ENCODE data around the gene TTPAL.

The TTPAL gene

DNA sequence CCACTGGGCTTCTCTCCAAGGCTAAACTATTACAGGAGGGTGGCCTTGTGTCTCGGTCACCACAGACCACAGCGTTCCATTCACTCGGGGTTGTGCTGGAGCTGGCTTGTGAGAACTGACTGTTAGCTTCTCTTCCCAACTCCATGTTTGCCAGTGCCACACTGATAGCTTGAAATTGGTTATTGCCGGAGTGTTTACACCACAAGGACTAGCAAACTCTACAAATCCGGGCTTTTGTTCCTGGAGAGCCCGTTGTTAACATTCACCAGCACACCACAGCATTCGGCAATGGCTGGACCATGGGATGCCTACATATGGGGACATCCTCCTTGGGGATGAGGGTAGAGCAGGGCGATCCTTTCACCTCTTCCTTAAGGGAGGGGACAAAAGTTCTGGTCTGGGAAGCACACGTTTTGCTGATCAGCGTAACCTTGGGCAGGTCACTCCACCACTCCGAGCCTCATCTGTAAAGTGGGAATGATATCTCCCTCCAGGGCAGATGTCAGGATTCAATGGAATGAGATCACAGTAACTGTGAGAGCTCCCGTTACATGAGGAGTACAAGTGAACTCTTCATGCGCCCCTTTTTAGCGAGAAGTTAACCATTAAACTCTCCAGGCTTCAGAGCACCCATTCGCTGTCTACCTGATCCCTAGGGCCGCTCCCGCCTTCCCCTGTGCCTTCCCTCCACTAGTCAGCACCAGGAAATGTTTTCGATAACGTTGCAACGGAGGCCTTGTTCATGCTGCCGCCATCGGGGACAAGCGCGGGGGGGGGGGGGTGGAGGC is 41.7 kb upstream of the TTPAL start:
- H3K9me3 Mint-ChIP-seq = no peaks in the 10 kb centered on the region
- H3K4me1 Mint-ChIP-seq = peaks cover 0 to 3% of the 10 kb centered on the region in 2 donors
- no peak overlapping the region for H3K4me3 Mint-ChIP-seq
- no peaks in the 10 kb centered on the region for H3K36me3 Mint-ChIP-seq
- DNase-seq (no peak), ATAC-seq (replicated peaks) (no peak)
- H3K27me3 Mint-ChIP-seq = peaks cover 20 to 44% of the 10 kb centered on the region in 2 donors
- H3K27ac Mint-ChIP-seq = no peak overlapping the region

GRCh38 chr20:44435630-44436335 is 39.9 kb upstream of the TTPAL start:
- DNase-seq (no peak), ATAC-seq (replicated peaks) (peak; percentile 34 to 45)
- Mint-ChIP-seq H3K36me3 (no peaks in the 10 kb centered on the region), H3K9me3 (no peaks in the 10 kb centered on the region), H3K27ac (no peak overlapping the region), H3K27me3 (peaks cover 24 to 53% of the 10 kb centered on the region in 2 donors), H3K4me1 (peaks cover 0 to 3% of the 10 kb centered on the region in 2 donors), H3K4me3 (no peak overlapping the region)

GRCh38 chr20:44436393-44436792 is 39.3 kb upstream of the TTPAL start:
- Mint-ChIP-seq H3K36me3 (no peaks in the 10 kb centered on the region), H3K27ac (no peak overlapping the region), H3K4me3 (no peak overlapping the region), H3K9me3 (no peaks in the 10 kb centered on the region), H3K27me3 (peaks cover 22 to 56% of the 10 kb centered on the region in 2 donors), H3K4me1 (peaks cover 0 to 3% of the 10 kb centered on the region in 2 donors)
- no peak for ATAC-seq (replicated peaks)
- DNase-seq = no peak

- peaks cover 21 to 54% of the 10 kb centered on the region in 2 donors for H3K27me3 Mint-ChIP-seq
- H3K27ac Mint-ChIP-seq = peak overlapping the region; percentile 44
- H3K36me3 Mint-ChIP-seq = no peaks in the 10 kb centered on the region
- no peaks in the 10 kb centered on the region for H3K9me3 Mint-ChIP-seq
- no peak for DNase-seq
- ATAC-seq (replicated peaks) = no peak
- H3K4me1 Mint-ChIP-seq = peaks cover 0 to 3% of the 10 kb centered on the region in 2 donors
- no peak overlapping the region for H3K4me3 Mint-ChIP-seq
Measured at GRCh38 chr20:44437497-44437896, 38.2 kb upstream of the TTPAL start.

- no peak for DNase-seq
- H3K9me3 Mint-ChIP-seq = no peaks in the 10 kb centered on the region
- ATAC-seq (replicated peaks) = no peak
- no peak overlapping the region for H3K4me3 Mint-ChIP-seq
- H3K27me3 Mint-ChIP-seq = peaks cover 17 to 46% of the 10 kb centered on the region in 2 donors
- H3K4me1 Mint-ChIP-seq = peaks cover 0 to 3% of the 10 kb centered on the region in 2 donors
- no peak overlapping the region for H3K27ac Mint-ChIP-seq
- H3K36me3 Mint-ChIP-seq = no peaks in the 10 kb centered on the region
Measured at GRCh38 chr20:44438782-44439181, 36.9 kb upstream of the TTPAL start.

DNA sequence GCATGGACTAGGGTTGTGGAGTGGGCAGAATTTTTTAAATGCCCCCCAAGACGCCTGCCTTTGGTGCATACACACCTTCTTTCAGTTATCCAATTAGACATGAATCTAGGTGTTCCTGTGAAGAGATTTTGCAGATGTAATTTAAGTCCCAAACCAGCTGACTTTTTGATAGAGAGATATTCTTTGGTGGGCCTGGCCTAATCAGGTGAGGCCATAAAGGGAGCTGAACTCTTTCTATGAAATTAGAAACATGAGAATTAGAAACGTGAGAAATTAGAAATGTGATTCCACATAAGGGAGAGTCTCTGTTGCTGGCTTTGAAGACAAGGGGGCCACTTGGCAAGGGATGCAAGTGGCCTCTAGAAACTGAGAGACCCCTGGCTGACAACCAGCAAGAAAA is 36.4 kb upstream of the TTPAL start:
- ATAC-seq (replicated peaks) (no peak), DNase-seq (no peak)
- no peaks in the 10 kb centered on the region for H3K36me3 Mint-ChIP-seq
- H3K27me3 Mint-ChIP-seq = peaks cover 17 to 42% of the 10 kb centered on the region in 2 donors
- no peaks in the 10 kb centered on the region for H3K9me3 Mint-ChIP-seq
- H3K4me1 Mint-ChIP-seq = peaks cover 0 to 3% of the 10 kb centered on the region in 2 donors
- no peak overlapping the region for H3K4me3 Mint-ChIP-seq
- H3K27ac Mint-ChIP-seq = no peak overlapping the region

GRCh38 chr20:44442298-44443070 is 33.2 kb upstream of the TTPAL start:
- DNase-seq = no peak
- H3K4me1 Mint-ChIP-seq = no peaks in the 10 kb centered on the region
- H3K9me3 Mint-ChIP-seq = no peaks in the 10 kb centered on the region
- H3K27ac Mint-ChIP-seq = no peak overlapping the region
- no peaks in the 10 kb centered on the region for H3K36me3 Mint-ChIP-seq
- no peak overlapping the region for H3K4me3 Mint-ChIP-seq
- no peak for ATAC-seq (replicated peaks)
- peaks cover 18 to 46% of the 10 kb centered on the region in 2 donors for H3K27me3 Mint-ChIP-seq

DNA sequence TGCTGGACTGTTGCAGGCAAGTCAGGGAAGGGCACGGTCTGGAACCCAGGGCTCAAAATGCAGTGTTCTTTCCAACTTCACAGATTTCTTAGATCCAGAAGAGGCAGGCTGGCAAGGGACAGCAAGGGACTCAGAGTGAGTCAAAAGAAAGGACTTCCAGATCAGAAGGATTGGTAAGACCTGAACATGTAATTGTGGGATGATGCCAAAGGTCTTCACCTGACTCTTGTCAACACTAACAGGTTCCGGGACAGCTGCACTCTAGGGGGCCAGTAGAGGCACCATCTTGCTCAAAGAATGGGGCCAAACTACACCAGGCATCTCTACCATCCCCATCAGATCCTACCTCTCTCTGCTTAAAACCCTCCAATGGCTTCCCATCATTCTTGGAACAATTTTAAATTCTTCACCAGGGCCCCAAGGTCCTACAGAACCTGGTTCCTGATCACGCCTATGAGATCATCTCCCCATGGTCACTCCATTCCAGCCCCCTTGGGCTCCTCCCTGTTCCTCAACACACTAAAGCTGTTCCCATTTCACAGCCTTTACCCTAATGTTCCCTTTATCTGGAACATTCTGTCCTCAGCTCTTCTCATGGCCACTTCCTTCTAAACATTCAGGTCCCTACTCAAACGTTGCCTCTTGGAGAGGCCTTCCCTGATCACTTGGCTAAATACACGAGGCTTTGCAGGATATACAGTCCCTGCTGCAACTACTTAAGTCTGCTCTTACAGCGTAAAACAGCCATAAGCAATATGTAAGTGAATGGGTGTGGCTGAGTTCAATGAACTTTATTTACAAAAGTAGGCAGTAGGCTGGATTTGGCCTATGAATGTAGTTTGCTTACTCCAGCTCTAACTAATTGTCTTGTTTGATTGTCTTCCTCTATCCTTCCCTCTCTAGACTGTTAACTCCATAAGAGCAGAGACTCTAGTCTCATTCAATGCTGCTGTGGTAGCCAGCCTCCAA is 29.6 kb upstream of the TTPAL start:
- Mint-ChIP-seq H3K4me3 (no peak overlapping the region), H3K9me3 (no peaks in the 10 kb centered on the region), H3K36me3 (no peaks in the 10 kb centered on the region), H3K27me3 (peaks cover 14 to 21% of the 10 kb centered on the region in 2 donors), H3K27ac (no peak overlapping the region), H3K4me1 (no peaks in the 10 kb centered on the region)
- ATAC-seq (replicated peaks) = no peak
- DNase-seq = no peak

- H3K36me3 Mint-ChIP-seq = no peaks in the 10 kb centered on the region
Measured at GRCh38 chr20:44447827-44448419, 27.8 kb upstream of the TTPAL start.

DNA sequence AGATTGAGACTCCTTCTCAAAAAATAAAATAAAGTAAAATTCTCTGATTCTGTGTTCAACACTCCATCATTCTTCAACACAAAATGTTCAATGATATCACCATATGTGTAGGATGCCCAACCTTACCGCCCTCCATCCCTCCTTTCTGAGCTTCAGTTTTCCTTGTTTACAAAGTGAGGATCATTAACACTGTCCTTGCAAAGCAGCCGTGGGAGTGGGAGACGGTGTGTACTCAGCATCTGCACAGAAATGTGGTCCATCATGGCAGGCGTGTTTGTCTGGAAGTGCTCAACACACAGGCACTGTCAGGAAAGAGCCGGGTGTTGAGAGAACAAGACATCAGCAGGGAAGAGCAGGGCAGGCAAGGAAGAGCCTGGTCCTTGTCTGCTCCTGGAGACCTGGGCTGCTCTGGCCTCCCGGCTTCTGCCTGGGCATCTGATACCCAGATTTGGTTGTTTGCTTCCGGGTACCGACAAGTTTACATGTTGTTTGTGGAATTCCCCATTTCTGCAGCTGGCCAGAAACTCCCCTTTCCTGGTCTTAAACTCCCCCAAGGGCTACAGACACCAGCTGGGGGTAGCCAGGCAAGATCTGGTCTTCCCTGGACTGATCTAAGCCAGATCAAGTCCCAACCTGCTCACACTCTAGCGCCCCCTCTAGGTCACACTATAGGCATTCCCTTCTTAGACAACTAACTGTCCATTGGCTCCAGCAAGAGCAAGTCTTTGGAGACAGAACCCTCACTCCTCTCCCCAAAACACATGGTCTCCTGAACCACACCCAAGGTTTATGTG is 26.7 kb upstream of the TTPAL start:
- H3K27ac Mint-ChIP-seq = no peak overlapping the region

More at GRCh38 chr20:44447827-44448419, 27.8 kb upstream of the TTPAL start:
- Mint-ChIP-seq H3K27ac (no peak overlapping the region), H3K4me3 (no peak overlapping the region), H3K9me3 (no peaks in the 10 kb centered on the region), H3K27me3 (peaks cover 9% of the 10 kb centered on the region in 2 donors), H3K4me1 (no peaks in the 10 kb centered on the region)
- DNase-seq = no peak
- ATAC-seq (replicated peaks) = no peak

GRCh38 chr20:44449864-44450263 is 25.8 kb upstream of the TTPAL start:
- ATAC-seq (replicated peaks) = no peak
- no peaks in the 10 kb centered on the region for H3K36me3 Mint-ChIP-seq
- H3K27ac Mint-ChIP-seq = no peak overlapping the region
- peaks cover 9 to 13% of the 10 kb centered on the region in 2 donors for H3K27me3 Mint-ChIP-seq
- no peak for DNase-seq
- no peaks in the 10 kb centered on the region for H3K9me3 Mint-ChIP-seq
- no peaks in the 10 kb centered on the region for H3K4me1 Mint-ChIP-seq
- H3K4me3 Mint-ChIP-seq = no peak overlapping the region

More for the DNA sequence above, 26.7 kb upstream of the TTPAL start:
- peak; percentile 38 to 48 for ATAC-seq (replicated peaks)
- H3K4me1 Mint-ChIP-seq = no peaks in the 10 kb centered on the region
- no peaks in the 10 kb centered on the region for H3K9me3 Mint-ChIP-seq
- no peaks in the 10 kb centered on the region for H3K36me3 Mint-ChIP-seq
- peaks cover 9 to 13% of the 10 kb centered on the region in 2 donors for H3K27me3 Mint-ChIP-seq
- no peak for DNase-seq
- H3K4me3 Mint-ChIP-seq = no peak overlapping the region

DNA sequence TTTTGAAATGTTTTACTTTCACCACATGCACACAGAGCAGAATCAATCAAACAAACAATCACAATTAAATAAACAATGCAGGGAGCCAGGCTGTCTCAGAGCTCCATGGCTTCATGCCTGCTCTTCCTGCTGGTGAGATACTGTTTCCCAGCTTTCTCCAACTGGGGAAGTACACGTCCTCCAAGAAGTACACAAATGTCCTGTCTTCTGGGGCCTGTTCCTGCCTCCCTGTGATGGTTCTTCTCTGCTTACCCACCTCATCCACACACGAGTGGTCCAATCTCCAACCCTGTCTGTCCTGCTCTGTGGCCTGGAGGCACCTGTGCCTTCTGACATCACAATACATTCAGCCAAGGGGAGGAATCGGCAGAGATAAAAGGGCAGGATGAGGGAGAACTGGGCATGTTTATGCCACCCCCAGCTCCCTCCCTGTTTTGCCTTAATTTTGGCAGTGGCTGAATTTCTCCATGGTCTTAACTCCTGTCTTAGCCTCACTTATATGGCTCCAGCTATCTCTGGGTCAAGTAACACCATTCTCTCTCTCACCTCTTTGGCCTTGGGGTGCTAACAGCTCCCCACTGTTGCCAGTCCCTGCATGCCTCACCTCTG is 25.3 kb upstream of the TTPAL start:
- no peak for ATAC-seq (replicated peaks)
- no peak for DNase-seq
- H3K36me3 Mint-ChIP-seq = no peaks in the 10 kb centered on the region
- no peak overlapping the region for H3K4me3 Mint-ChIP-seq
- H3K27me3 Mint-ChIP-seq = peaks cover 3 to 11% of the 10 kb centered on the region in 2 donors
- H3K9me3 Mint-ChIP-seq = no peaks in the 10 kb centered on the region
- no peak overlapping the region for H3K27ac Mint-ChIP-seq
- H3K4me1 Mint-ChIP-seq = no peaks in the 10 kb centered on the region

All from stimulated activated naive B cell treated with anti-CD40 and anti-IgM and Interleukin-4, amounts not matched to agents 10 μg/mL and 1 μg/mL and 100 μg/mL, for 72 hours (primary cell).